HepG2 (cell line): ENCODE measurements around the gene SRRT.

Experiments used
- SP2 ChIP-seq: sonication (generic); formaldehyde crosslinking; IDR thresholded peaks from 2 replicates; pipeline ENCODE4 v1.5.1; 2020; ENCODE audit warnings: mild to moderate bottlenecking, missing genetic modification reagents
- SP5 ChIP-seq: IDR thresholded peaks from 2 replicates; pipeline ENCODE4 v1.6.1; 2016; ENCODE audit warnings: low read depth, borderline replicate concordance
- ZNF350 ChIP-seq: sonication (generic); formaldehyde crosslinking; IDR thresholded peaks from 2 replicates; pipeline ENCODE4 v1.4.0; 2020; ENCODE audit warnings: mild to moderate bottlenecking, low read depth, missing genetic modification reagents, borderline replicate concordance
- ZNF850 ChIP-seq: sonication (generic); formaldehyde crosslinking; conservative IDR thresholded peaks from 2 replicates; pipeline ENCODE4 v1.9.0; 2021; ENCODE audit warnings: mild to moderate bottlenecking, missing genetic modification reagents
- TF ChIP-seq, protein P1 (sequence below): sonication (generic); formaldehyde crosslinking; IDR thresholded peaks from 2 replicates; pipeline ENCODE4 v1.5.0; 2020; ENCODE audit warnings: mild to moderate bottlenecking, missing genetic modification reagents, moderate library complexity
- TF ChIP-seq, protein P2 (sequence below): sonication (generic); formaldehyde crosslinking; IDR thresholded peaks from 2 replicates; pipeline ENCODE4 v1.5.0; 2020; ENCODE audit warnings: missing genetic modification reagents
- TF ChIP-seq, protein P3 (sequence below): sonication (generic); formaldehyde crosslinking; IDR thresholded peaks from 2 replicates; pipeline ENCODE4 v1.4.0; 2020; ENCODE audit warnings: mild to moderate bottlenecking, missing genetic modification reagents, borderline replicate concordance

DNA sequence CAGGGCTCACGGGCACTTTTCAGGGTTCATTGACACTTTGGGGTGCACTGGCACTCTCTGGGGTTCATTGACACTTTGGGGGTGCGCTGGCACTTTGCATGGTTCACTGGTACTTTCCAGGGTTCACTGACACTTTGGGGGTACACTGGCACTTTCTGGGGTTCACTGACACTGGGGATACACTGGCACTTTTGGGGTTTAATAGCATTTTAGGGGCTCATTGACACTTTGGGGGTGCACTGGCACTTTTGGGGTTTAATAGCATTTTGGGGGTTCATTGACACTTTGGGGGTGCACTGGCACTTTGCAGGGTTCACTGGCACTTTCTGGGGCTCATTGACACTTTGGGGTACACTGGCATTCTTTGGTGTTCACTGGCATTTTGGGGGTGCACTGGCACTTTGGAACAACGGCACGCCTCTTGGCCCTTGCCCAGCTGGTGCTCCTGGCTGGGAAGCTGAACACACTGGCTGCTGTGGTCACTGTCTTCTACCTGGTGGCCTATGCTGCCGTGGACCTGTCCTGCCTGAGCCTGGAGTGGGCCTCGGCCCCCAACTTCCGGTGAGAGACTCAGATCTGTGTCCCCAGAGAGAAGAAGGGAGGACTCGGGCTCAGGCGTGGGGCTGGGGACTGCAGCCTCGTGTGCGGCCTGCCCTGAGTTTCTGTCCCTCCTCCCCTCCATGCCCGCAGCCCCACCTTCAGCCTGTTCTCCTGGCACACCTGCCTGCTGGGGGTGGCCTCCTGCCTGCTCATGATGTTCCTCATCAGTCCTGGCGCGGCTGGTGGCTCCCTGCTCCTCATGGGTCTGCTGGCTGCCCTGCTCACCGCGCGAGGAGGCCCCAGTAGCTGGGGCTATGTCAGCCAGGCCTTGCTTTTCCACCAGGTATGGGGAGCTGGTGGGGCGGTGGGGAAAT is 13.9 kb upstream of the SRRT start:
- TF ChIP-seq, protein P1, sequence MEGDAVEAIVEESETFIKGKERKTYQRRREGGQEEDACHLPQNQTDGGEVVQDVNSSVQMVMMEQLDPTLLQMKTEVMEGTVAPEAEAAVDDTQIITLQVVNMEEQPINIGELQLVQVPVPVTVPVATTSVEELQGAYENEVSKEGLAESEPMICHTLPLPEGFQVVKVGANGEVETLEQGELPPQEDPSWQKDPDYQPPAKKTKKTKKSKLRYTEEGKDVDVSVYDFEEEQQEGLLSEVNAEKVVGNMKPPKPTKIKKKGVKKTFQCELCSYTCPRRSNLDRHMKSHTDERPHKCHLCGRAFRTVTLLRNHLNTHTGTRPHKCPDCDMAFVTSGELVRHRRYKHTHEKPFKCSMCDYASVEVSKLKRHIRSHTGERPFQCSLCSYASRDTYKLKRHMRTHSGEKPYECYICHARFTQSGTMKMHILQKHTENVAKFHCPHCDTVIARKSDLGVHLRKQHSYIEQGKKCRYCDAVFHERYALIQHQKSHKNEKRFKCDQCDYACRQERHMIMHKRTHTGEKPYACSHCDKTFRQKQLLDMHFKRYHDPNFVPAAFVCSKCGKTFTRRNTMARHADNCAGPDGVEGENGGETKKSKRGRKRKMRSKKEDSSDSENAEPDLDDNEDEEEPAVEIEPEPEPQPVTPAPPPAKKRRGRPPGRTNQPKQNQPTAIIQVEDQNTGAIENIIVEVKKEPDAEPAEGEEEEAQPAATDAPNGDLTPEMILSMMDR (CRISPR knock-in tag), result no peak
- TF ChIP-seq, protein P2, sequence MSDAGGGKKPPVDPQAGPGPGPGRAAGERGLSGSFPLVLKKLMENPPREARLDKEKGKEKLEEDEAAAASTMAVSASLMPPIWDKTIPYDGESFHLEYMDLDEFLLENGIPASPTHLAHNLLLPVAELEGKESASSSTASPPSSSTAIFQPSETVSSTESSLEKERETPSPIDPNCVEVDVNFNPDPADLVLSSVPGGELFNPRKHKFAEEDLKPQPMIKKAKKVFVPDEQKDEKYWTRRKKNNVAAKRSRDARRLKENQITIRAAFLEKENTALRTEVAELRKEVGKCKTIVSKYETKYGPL, result no peak
- TF ChIP-seq ZNF350 (CRISPR knock-in tag) (no peak), SP5 (CRISPR knock-in tag) (no peak), ZNF850 (CRISPR knock-in tag) (no peak), SP2 (CRISPR knock-in tag) (no peak)
- TF ChIP-seq, protein P3, sequence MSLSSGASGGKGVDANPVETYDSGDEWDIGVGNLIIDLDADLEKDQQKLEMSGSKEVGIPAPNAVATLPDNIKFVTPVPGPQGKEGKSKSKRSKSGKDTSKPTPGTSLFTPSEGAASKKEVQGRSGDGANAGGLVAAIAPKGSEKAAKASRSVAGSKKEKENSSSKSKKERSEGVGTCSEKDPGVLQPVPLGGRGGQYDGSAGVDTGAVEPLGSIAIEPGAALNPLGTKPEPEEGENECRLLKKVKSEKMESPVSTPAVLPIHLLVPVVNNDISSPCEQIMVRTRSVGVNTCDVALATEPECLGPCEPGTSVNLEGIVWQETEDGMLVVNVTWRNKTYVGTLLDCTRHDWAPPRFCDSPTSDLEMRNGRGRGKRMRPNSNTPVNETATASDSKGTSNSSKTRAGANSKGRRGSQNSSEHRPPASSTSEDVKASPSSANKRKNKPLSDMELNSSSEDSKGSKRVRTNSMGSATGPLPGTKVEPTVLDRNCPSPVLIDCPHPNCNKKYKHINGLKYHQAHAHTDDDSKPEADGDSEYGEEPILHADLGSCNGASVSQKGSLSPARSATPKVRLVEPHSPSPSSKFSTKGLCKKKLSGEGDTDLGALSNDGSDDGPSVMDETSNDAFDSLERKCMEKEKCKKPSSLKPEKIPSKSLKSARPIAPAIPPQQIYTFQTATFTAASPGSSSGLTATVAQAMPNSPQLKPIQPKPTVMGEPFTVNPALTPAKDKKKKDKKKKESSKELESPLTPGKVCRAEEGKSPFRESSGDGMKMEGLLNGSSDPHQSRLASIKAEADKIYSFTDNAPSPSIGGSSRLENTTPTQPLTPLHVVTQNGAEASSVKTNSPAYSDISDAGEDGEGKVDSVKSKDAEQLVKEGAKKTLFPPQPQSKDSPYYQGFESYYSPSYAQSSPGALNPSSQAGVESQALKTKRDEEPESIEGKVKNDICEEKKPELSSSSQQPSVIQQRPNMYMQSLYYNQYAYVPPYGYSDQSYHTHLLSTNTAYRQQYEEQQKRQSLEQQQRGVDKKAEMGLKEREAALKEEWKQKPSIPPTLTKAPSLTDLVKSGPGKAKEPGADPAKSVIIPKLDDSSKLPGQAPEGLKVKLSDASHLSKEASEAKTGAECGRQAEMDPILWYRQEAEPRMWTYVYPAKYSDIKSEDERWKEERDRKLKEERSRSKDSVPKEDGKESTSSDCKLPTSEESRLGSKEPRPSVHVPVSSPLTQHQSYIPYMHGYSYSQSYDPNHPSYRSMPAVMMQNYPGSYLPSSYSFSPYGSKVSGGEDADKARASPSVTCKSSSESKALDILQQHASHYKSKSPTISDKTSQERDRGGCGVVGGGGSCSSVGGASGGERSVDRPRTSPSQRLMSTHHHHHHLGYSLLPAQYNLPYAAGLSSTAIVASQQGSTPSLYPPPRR, result no peak
